Bronchial epithelial cell (primary cell): ENCODE measurements around the gene NES. TPM values are rescaled to one million over a fixed set of nuclear protein-coding genes. Genes with fewer than 3 reads are reported as not detected.
A peak's percentile ranks its signal among the peaks of the same experiment; 100 is the strongest.

Experiments
- DNase-seq: peaks from one replicate; pipeline ENCODE4 v3.0.0-alpha.2; 2010; ENCODE audit warnings: low read depth
- FAIRE-seq: peaks from 2 replicates; lab custom pipeline; 2011; peaks lifted over from hg19 to GRCh38; lab: Jason Lieb, UNC
- H3K27me3 ChIP-seq: 2 replicates; pipeline ENCODE4 v1.5.1; 2011; ENCODE audit warnings: low read length; ENCODE audit not compliant: control insufficient read depth, insufficient read depth
- H3K36me3 ChIP-seq: 2 replicates; pipeline ENCODE4 v1.5.1; 2011; ENCODE audit warnings: low read length; ENCODE audit not compliant: control insufficient read depth, insufficient read depth
- H3K4me3 ChIP-seq: 2 replicates; pipeline ENCODE4 v1.5.1; 2011; ENCODE audit warnings: mild to moderate bottlenecking, low read depth, low read length, control low read depth
- CTCF ChIP-seq: IDR thresholded peaks from 2 replicates; pipeline ENCODE4 v1.5.1; 2011; ENCODE audit warnings: mild to moderate bottlenecking, moderate library complexity, low read length, control low read depth, inconsistent platforms; ENCODE audit not compliant: insufficient read depth, severe bottlenecking
- total RNA-seq: library from RNA; depleted of rRNA; stranded (reverse); fragments of >200 nt; gene quantifications from 2 replicates; pipeline ENCODE4 v1.2.1, GENCODE V29; 2014

The NES gene
- total RNA-seq, 1 donor from 2014 or later: under 0.01 TPM

- no peak overlapping the region for H3K4me3 ChIP-seq
- peaks cover 10% of the 10 kb centered on the region for H3K27me3 ChIP-seq
- DNase-seq (no peak), FAIRE-seq (no peak)
- TF ChIP-seq CTCF: no peak
- H3K36me3 ChIP-seq: no peaks in the 10 kb centered on the region
Measured at GRCh38 chr1:156668801-156669637, 8.2 kb downstream of the NES start.

- Histone ChIP-seq H3K36me3 (no peaks in the 10 kb centered on the region), H3K27me3 (peaks cover 5% of the 10 kb centered on the region), H3K4me3 (no peak overlapping the region)
- DNase-seq (no peak), FAIRE-seq (no peak)
- no peak for TF ChIP-seq CTCF
Measured at GRCh38 chr1:156667968-156668709, 9.1 kb downstream of the NES start.

- Histone ChIP-seq H3K4me3 (no peak overlapping the region), H3K36me3 (no peaks in the 10 kb centered on the region), H3K27me3 (peaks cover 3% of the 10 kb centered on the region)
- DNase-seq (no peak), FAIRE-seq (no peak)
- no peak for TF ChIP-seq CTCF
Measured at GRCh38 chr1:156667610-156667967, 9.6 kb downstream of the NES start.

- FAIRE-seq: peak; percentile 36
Measured at GRCh38 chr1:156666862-156667609, 10.2 kb downstream of the NES start.

GRCh38 chr1:156665539-156665938, 11.7 kb downstream of the NES start:
- TF ChIP-seq CTCF: no peak
- H3K4me3 ChIP-seq: no peak overlapping the region
- FAIRE-seq (no peak), DNase-seq (no peak)
- H3K27me3 ChIP-seq: peaks cover 3% of the 10 kb centered on the region
- no peaks in the 10 kb centered on the region for H3K36me3 ChIP-seq

More at GRCh38 chr1:156666862-156667609, 10.2 kb downstream of the NES start:
- TF ChIP-seq CTCF: no peak
- Histone ChIP-seq H3K4me3 (no peak overlapping the region), H3K27me3 (peaks cover 3% of the 10 kb centered on the region), H3K36me3 (no peaks in the 10 kb centered on the region)
- DNase-seq: no peak
